OCI-LY7 (cell line): ENCODE measurements around the gene UQCRH.

Experiments used
- CTCF ChIP-seq: fragments of 200-600 bp; sonication (generic); conservative IDR thresholded peaks from 2 replicates; pipeline ENCODE4 v1.5.1; 2014; ENCODE audit warnings: mild to moderate bottlenecking, antibody characterized with exemption, low read length, moderate library complexity, mixed read lengths
- EZH2phosphoT487 ChIP-seq: fragments of 200-600 bp; sonication (generic); IDR thresholded peaks from 2 replicates; pipeline ENCODE4 v1.6.1; 2018; ENCODE audit warnings: low read depth, borderline replicate concordance, mild to moderate bottlenecking, mixed run types, antibody characterized with exemption, low read length, moderate library complexity, mixed read lengths

GRCh38 chr1:46344481-46344880 is 41.0 kb downstream of the UQCRH start:
- no peak for TF ChIP-seq CTCF
- no peak for TF ChIP-seq EZH2phosphoT487
